Transverse colon (tissue), 4 donors: ENCODE results near the gene JAM2.

ENCODE experiments used
- CTCF ChIP-seq, 5 experiments: fragments of 200-600 bp in 3 of 5; fragments of 450-650 bp in 2 of 5; sonication (generic) in 3 of 5; IDR thresholded peaks; 1 replicate in 2 of 5; 2 replicates in 3 of 5; pipeline ENCODE4 v1.5.1; 2016 to 2017; ENCODE audit warnings: antibody characterized with exemption in 5 of 5, inconsistent platforms in 3 of 5, mild to moderate bottlenecking in 2 of 5, moderate library complexity in 1 of 5
- EP300 ChIP-seq: sonication (generic); formaldehyde crosslinking; IDR thresholded peaks from one replicate; pipeline ENCODE4 v1.6.1; 2017; ENCODE audit warnings: antibody characterized with exemption, low read depth
- POLR2A ChIP-seq: fragments of 450-650 bp; IDR thresholded peaks from one replicate; pipeline ENCODE4 v1.6.1; 2016; ENCODE audit warnings: antibody characterized with exemption, mild to moderate bottlenecking, moderate library complexity
- POLR2AphosphoS5 ChIP-seq, 3 donors: sonication (generic); formaldehyde crosslinking; IDR thresholded peaks; one replicate each; pipeline ENCODE4 v1.6.1; 2016; ENCODE audit warnings: antibody characterized with exemption in 3 of 3

DNA sequence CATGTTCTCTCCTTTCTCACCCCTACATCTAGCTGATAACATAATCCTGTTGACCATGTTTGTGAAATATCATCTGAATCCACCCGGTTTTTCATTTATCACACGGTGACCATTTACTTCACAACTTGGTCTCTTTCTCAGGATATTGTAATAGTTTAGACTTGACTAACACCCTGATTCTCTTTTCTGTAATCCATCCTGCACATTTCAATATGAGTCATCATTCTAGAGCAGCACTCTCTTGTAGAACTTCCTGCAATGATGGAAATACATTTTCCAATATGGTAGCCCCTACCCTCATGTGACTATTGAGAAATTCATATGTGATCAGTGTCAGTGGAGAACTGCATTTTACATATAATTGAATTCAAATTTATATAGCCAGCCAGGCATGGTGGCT lies 2.3 kb upstream of the JAM2 start:
- TF ChIP-seq POLR2AphosphoS5 (IDR thresholded peaks at IDR 0.05) (no peak), CTCF (IDR thresholded peaks at IDR 0.05) (no peak), POLR2A (no peak), EP300 (no peak)
